Gastrocnemius medialis (tissue), 4 donors: Measurements from ENCODE around the gene OR6M1. TPM values are rescaled to one million over a fixed set of nuclear protein-coding genes. Genes with fewer than 3 reads are reported as not detected.

Experiments
- ATAC-seq, 2 donors: fragments of 150-250 bp; one replicate each; pipeline ENCODE4 v1.9.1; 2016
- DNase-seq, 2 donors: peaks; one replicate each; pipeline ENCODE4 v3.0.0-alpha.2; 2019
- H3K27ac ChIP-seq, 4 donors: fragments of 200-600 bp; sonication (generic); 1 replicate in 1 of 4; 2 replicates in 3 of 4; pipeline ENCODE4 v1.5.1; 2016 to 2018; ENCODE audit warnings: mild to moderate bottlenecking in 2 of 4, moderate library complexity in 1 of 4
- H3K27me3 ChIP-seq, 3 donors: fragments of 200-600 bp; sonication (generic) in 2 of 3; 1 replicate in 1 of 3; 2 replicates in 2 of 3; pipeline versions ENCODE4 v1.5.1 to v1.6.0; 2016 to 2019; ENCODE audit warnings: mild to moderate bottlenecking in 1 of 3, moderate library complexity in 1 of 3
- H3K36me3 ChIP-seq, 2 donors: fragments of 200-600 bp; sonication (generic) in 1 of 2; one replicate each; pipeline ENCODE4 v1.5.1; 2017 to 2018
- H3K4me1 ChIP-seq, 2 donors: fragments of 200-600 bp; sonication (generic) in 1 of 2; one replicate each; pipeline ENCODE4 v1.5.1; 2016 to 2017; ENCODE audit warnings: mild to moderate bottlenecking in 2 of 2
- H3K4me3 ChIP-seq, 4 donors: fragments of 200-600 bp; sonication (generic) in 3 of 4; 1 replicate in 1 of 4; 2 replicates in 3 of 4; pipeline ENCODE4 v1.5.1; 2016 to 2019; ENCODE audit warnings: mild to moderate bottlenecking in 2 of 4
- H3K9me3 ChIP-seq, 3 donors: fragments of 200-600 bp; sonication (generic) in 2 of 3; 1 replicate in 1 of 3; 2 replicates in 2 of 3; pipeline ENCODE4 v1.5.1; 2016 to 2019
- CTCF ChIP-seq, 5 experiments: fragments of 450-650 bp in 3 of 5; fragments of 200-600 bp in 2 of 5; sonication (generic) in 2 of 5; IDR thresholded peaks in 4 of 5; conservative IDR thresholded peaks in 1 of 5; 1 replicate in 4 of 5; 2 replicates in 1 of 5; pipeline ENCODE4 v1.5.1; 2016 to 2019; ENCODE audit warnings: antibody characterized with exemption in 5 of 5, mild to moderate bottlenecking in 3 of 5, moderate library complexity in 3 of 5
- POLR2A ChIP-seq, 2 donors: fragments of 450-650 bp; IDR thresholded peaks; one replicate each; pipeline ENCODE4 v1.6.1; 2017; ENCODE audit warnings: antibody characterized with exemption in 2 of 2, mild to moderate bottlenecking in 2 of 2, moderate library complexity in 2 of 2
- in situ Hi-C, 4 donors: fragments of 200-750 bp; cut with MboI; loops; one replicate each; pipeline versions ENCODE4 v1.15.0 to v1.8.0; 2017; ENCODE audit warnings: low sequenced_read_pairs in 4 of 4
- intact Hi-C: fragments of 100-400 bp; cut with DNase I; formaldehyde crosslinking; loops from one replicate; pipeline ENCODE4 v1.15.1; 2023; ENCODE audit warnings: low total_unique reads
- total RNA-seq, 4 donors: library from RNA; depleted of rRNA; stranded (reverse); fragments of >200 nt; gene quantifications; one replicate each; pipeline versions ENCODE4 v1.1.0 to v1.2.3, GENCODE V29; 2016

OR6M1 gene
- total RNA-seq, 4 donors from 2014 or later, result not detected

DNA sequence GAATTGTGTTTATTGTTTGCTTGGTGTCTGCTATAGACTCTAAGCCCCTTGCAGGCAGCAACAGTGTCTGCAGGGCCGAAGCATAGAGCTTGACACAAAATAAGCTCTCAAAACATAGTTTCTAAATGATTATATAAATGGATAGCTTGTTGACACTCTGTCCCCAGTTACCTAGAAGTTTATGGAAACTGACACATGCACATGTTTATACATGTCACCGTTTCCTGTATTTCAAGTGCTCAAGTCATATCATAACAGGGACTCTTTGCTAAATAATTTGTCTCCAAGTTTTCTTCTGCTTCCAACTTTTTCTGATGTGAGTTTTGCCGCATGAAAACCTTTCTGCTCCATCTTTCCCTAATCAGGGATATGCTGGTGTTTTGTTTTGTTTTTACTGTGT, 48.2 kb downstream of the OR6M1 start:
- in situ Hi-C loops, result no loop called here
- Histone ChIP-seq H3K27me3 (no peaks in the 10 kb centered on the region), H3K36me3 (no peaks in the 10 kb centered on the region), H3K4me1 (no peaks in the 10 kb centered on the region), H3K9me3 (no peaks in the 10 kb centered on the region), H3K27ac (no peak overlapping the region), H3K4me3 (no peak overlapping the region)
- DNase-seq (no peak), ATAC-seq (no peak)
- intact Hi-C loops, result no loop called here
- TF ChIP-seq CTCF (IDR thresholded peaks at IDR 0.05 in 4 of 5, conservative IDR thresholded peaks at IDR 0.05 in 1 of 5) (no peak), POLR2A (IDR thresholded peaks at IDR 0.05) (no peak)

DNA sequence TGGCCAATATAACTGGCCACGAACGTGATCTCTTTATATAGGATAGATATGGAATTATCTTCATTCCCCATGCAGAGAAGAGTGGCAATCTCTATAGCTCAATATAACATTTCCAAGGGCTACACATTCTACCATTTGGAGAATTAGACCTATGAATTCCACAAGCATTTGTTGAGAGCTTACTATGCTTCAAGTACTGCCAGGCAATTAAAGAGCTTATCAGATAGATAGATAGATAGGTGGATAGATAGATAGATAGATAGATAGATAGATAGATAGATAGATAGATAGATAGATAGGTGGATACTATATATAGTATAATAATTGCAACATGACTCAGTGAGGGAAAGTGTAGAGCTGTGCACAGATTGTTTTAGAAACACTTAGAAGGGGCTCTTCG, 50.3 kb downstream of the OR6M1 start:
- H3K27ac ChIP-seq, result no peak overlapping the region
- no peak for DNase-seq
- intact Hi-C loops (no loop called here), in situ Hi-C loops (no loop called here)
- TF ChIP-seq CTCF (IDR thresholded peaks at IDR 0.05 in 4 of 5, conservative IDR thresholded peaks at IDR 0.05 in 1 of 5), result no peak
- TF ChIP-seq POLR2A (IDR thresholded peaks at IDR 0.05), result no peak
- H3K27me3 ChIP-seq, result no peaks in the 10 kb centered on the region
- H3K36me3 ChIP-seq, result no peaks in the 10 kb centered on the region
- no peaks in the 10 kb centered on the region for H3K9me3 ChIP-seq
- no peak overlapping the region for H3K4me3 ChIP-seq
- no peaks in the 10 kb centered on the region for H3K4me1 ChIP-seq
- ATAC-seq, result no peak

Other genes with a start within 250 kb of the OR6M1 start
- 10 to 100 TPM in 1 of 4 donors, 1 to 10 TPM in 3; 3.0 to 10.5 (median 4.9) TPM for gene SCN3B, start 151.7 kb downstream of the OR6M1 start, total RNA-seq
- gene ZNF202, start 64.7 kb downstream of the OR6M1 start, total RNA-seq, result 10 to 100 TPM in 1 of 4 donors, 1 to 10 TPM in 3; 3.9 to 11.4 (median 5.3) TPM
- gene OR6X1, start 51.8 kb downstream of the OR6M1 start, total RNA-seq, result not detected
- not detected for gene TMEM225, start 79.3 kb upstream of the OR6M1 start, total RNA-seq
- not detected for gene OR8D4, start 95.8 kb upstream of the OR6M1 start, total RNA-seq
- gene OR4D5, start 133.3 kb upstream of the OR6M1 start, total RNA-seq, result not detected
- gene OR6T1, start 137.5 kb upstream of the OR6M1 start, total RNA-seq, result not detected
- gene OR10S1, start 171.4 kb upstream of the OR6M1 start, total RNA-seq, result not detected
- gene OR10G6, start 188.8 kb upstream of the OR6M1 start, total RNA-seq, result not detected
- not detected for gene OR10G4, start 206.6 kb upstream of the OR6M1 start, total RNA-seq
- not detected for gene OR10G9, start 216.7 kb upstream of the OR6M1 start, total RNA-seq
- not detected for gene OR10G8, start 220.4 kb upstream of the OR6M1 start, total RNA-seq
- not detected for gene OR10G7, start 235.0 kb upstream of the OR6M1 start, total RNA-seq